ENCODE measurements around the gene SOX5.

SOX5 gene

GRCh38 chr12:23860019-23860418 is 89.5 kb downstream of the SOX5 start:
- TF ChIP-seq POLR2AphosphoS5 (IDR thresholded peaks at IDR 0.05; ENCODE audit: low read depth, low read length) = no peak
- TF ChIP-seq TAF1 (IDR thresholded peaks at IDR 0.05; ENCODE audit: low read depth, low read length) = no peak
- TF ChIP-seq POLR2A (IDR thresholded peaks at IDR 0.05; ENCODE audit: low read depth, low read length) = no peak
- TF ChIP-seq SPI1 (IDR thresholded peaks at IDR 0.05; ENCODE audit: low read depth, low read length) = no peak
- no peak for TF ChIP-seq PAX5 (IDR thresholded peaks at IDR 0.05; ENCODE audit: insufficient read depth, low read length, severe bottlenecking)
- no peak for TF ChIP-seq POU2F2 (IDR thresholded peaks at IDR 0.05; ENCODE audit: low read depth, low read length)
- FAIRE-seq (no peak), DNase-seq (ENCODE audit: insufficient read length, low spot score) (no peak)

- DNase-seq (ENCODE audit: insufficient read length, low spot score) (no peak), FAIRE-seq (no peak)
- no peak for TF ChIP-seq SPI1 (IDR thresholded peaks at IDR 0.05; ENCODE audit: low read depth, low read length)
- TF ChIP-seq PAX5 (IDR thresholded peaks at IDR 0.05; ENCODE audit: insufficient read depth, low read length, severe bottlenecking) = no peak
- no peak for TF ChIP-seq POU2F2 (IDR thresholded peaks at IDR 0.05; ENCODE audit: low read depth, low read length)
Measured at GRCh38 chr12:23857178-23857577, 92.3 kb downstream of the SOX5 start.

- no peak for DNase-seq (ENCODE audit: insufficient read length, low spot score)
- no peak for FAIRE-seq
- TF ChIP-seq POLR2A (IDR thresholded peaks at IDR 0.05; ENCODE audit: low read depth, low read length) (no peak), POLR2AphosphoS5 (IDR thresholded peaks at IDR 0.05; ENCODE audit: low read depth, low read length) (no peak), PAX5 (IDR thresholded peaks at IDR 0.05; ENCODE audit: insufficient read depth, low read length, severe bottlenecking) (no peak), SPI1 (IDR thresholded peaks at IDR 0.05; ENCODE audit: low read depth, low read length) (no peak), POU2F2 (IDR thresholded peaks at IDR 0.05; ENCODE audit: low read depth, low read length) (no peak), TAF1 (IDR thresholded peaks at IDR 0.05; ENCODE audit: low read depth, low read length) (no peak)
Measured at GRCh38 chr12:23855813-23856212, 93.7 kb downstream of the SOX5 start.

- FAIRE-seq = no peak
- TF ChIP-seq TAF1 (IDR thresholded peaks at IDR 0.05; ENCODE audit: low read depth, low read length) (no peak), PAX5 (IDR thresholded peaks at IDR 0.05; ENCODE audit: insufficient read depth, low read length, severe bottlenecking) (no peak), SPI1 (IDR thresholded peaks at IDR 0.05; ENCODE audit: low read depth, low read length) (no peak), POLR2AphosphoS5 (IDR thresholded peaks at IDR 0.05; ENCODE audit: low read depth, low read length) (no peak), POU2F2 (IDR thresholded peaks at IDR 0.05; ENCODE audit: low read depth, low read length) (no peak), POLR2A (IDR thresholded peaks at IDR 0.05; ENCODE audit: low read depth, low read length) (no peak)
- DNase-seq (ENCODE audit: insufficient read length, low spot score) = no peak
Measured at GRCh38 chr12:23854598-23854997, 94.9 kb downstream of the SOX5 start.

- no peak for FAIRE-seq
- TF ChIP-seq POLR2AphosphoS5 (IDR thresholded peaks at IDR 0.05; ENCODE audit: low read depth, low read length) = no peak
- no peak for TF ChIP-seq TAF1 (IDR thresholded peaks at IDR 0.05; ENCODE audit: low read depth, low read length)
- no peak for TF ChIP-seq SPI1 (IDR thresholded peaks at IDR 0.05; ENCODE audit: low read depth, low read length)
- no peak for TF ChIP-seq PAX5 (IDR thresholded peaks at IDR 0.05; ENCODE audit: insufficient read depth, low read length, severe bottlenecking)
- no peak for TF ChIP-seq POLR2A (IDR thresholded peaks at IDR 0.05; ENCODE audit: low read depth, low read length)
- TF ChIP-seq POU2F2 (IDR thresholded peaks at IDR 0.05; ENCODE audit: low read depth, low read length) = no peak
- no peak for DNase-seq (ENCODE audit: insufficient read length, low spot score)
Measured at GRCh38 chr12:23853640-23854039, 95.8 kb downstream of the SOX5 start.

GRCh38 chr12:23851602-23852001 is 97.9 kb downstream of the SOX5 start:
- TF ChIP-seq TAF1 (IDR thresholded peaks at IDR 0.05; ENCODE audit: low read depth, low read length) (no peak), POU2F2 (IDR thresholded peaks at IDR 0.05; ENCODE audit: low read depth, low read length) (no peak), SPI1 (IDR thresholded peaks at IDR 0.05; ENCODE audit: low read depth, low read length) (no peak), POLR2A (IDR thresholded peaks at IDR 0.05; ENCODE audit: low read depth, low read length) (no peak), PAX5 (IDR thresholded peaks at IDR 0.05; ENCODE audit: insufficient read depth, low read length, severe bottlenecking) (no peak), POLR2AphosphoS5 (IDR thresholded peaks at IDR 0.05; ENCODE audit: low read depth, low read length) (no peak)
- FAIRE-seq (no peak), DNase-seq (ENCODE audit: insufficient read length, low spot score) (no peak)

GRCh38 chr12:23847857-23848256 is 101.6 kb downstream of the SOX5 start:
- TF ChIP-seq POU2F2 (IDR thresholded peaks at IDR 0.05; ENCODE audit: low read depth, low read length) (no peak), PAX5 (IDR thresholded peaks at IDR 0.05; ENCODE audit: insufficient read depth, low read length, severe bottlenecking) (no peak), TAF1 (IDR thresholded peaks at IDR 0.05; ENCODE audit: low read depth, low read length) (no peak), POLR2AphosphoS5 (IDR thresholded peaks at IDR 0.05; ENCODE audit: low read depth, low read length) (no peak), POLR2A (IDR thresholded peaks at IDR 0.05; ENCODE audit: low read depth, low read length) (no peak)
- no peak for FAIRE-seq
- DNase-seq (ENCODE audit: insufficient read length, low spot score) = no peak

- TF ChIP-seq PAX5 (IDR thresholded peaks at IDR 0.05; ENCODE audit: insufficient read depth, low read length, severe bottlenecking) = no peak
- TF ChIP-seq POLR2A (IDR thresholded peaks at IDR 0.05; ENCODE audit: low read depth, low read length) = no peak
- TF ChIP-seq SPI1 (IDR thresholded peaks at IDR 0.05; ENCODE audit: low read depth, low read length) = no peak
- TF ChIP-seq POLR2AphosphoS5 (IDR thresholded peaks at IDR 0.05; ENCODE audit: low read depth, low read length) = no peak
- no peak for TF ChIP-seq TAF1 (IDR thresholded peaks at IDR 0.05; ENCODE audit: low read depth, low read length)
- FAIRE-seq (no peak), DNase-seq (ENCODE audit: insufficient read length, low spot score) (no peak)
Measured at GRCh38 chr12:23843958-23844357, 105.5 kb downstream of the SOX5 start.

- DNase-seq (ENCODE audit: insufficient read length, low spot score) (no peak), FAIRE-seq (no peak)
- TF ChIP-seq SPI1 (IDR thresholded peaks at IDR 0.05; ENCODE audit: low read depth, low read length) = no peak
- no peak for TF ChIP-seq POLR2AphosphoS5 (IDR thresholded peaks at IDR 0.05; ENCODE audit: low read depth, low read length)
- TF ChIP-seq TAF1 (IDR thresholded peaks at IDR 0.05; ENCODE audit: low read depth, low read length) = no peak
- no peak for TF ChIP-seq POLR2A (IDR thresholded peaks at IDR 0.05; ENCODE audit: low read depth, low read length)
- no peak for TF ChIP-seq PAX5 (IDR thresholded peaks at IDR 0.05; ENCODE audit: insufficient read depth, low read length, severe bottlenecking)
- TF ChIP-seq POU2F2 (IDR thresholded peaks at IDR 0.05; ENCODE audit: low read depth, low read length) = no peak
Measured at GRCh38 chr12:23834076-23834475, 115.4 kb downstream of the SOX5 start.

- DNase-seq (ENCODE audit: insufficient read length, low spot score) (no peak), FAIRE-seq (no peak)
- TF ChIP-seq SPI1 (IDR thresholded peaks at IDR 0.05; ENCODE audit: low read depth, low read length) (no peak), POLR2AphosphoS5 (IDR thresholded peaks at IDR 0.05; ENCODE audit: low read depth, low read length) (no peak)
Measured at GRCh38 chr12:23831739-23832138, 117.7 kb downstream of the SOX5 start.
